Bronchial epithelial cell (primary cell): ENCODE data around the gene EPB41L4B. TPM values are rescaled to one million over a fixed set of nuclear protein-coding genes. Genes with fewer than 3 reads are reported as not detected.
A peak's percentile ranks its signal among the peaks of the same experiment; 100 is the strongest.

ENCODE experiments used
- DNase-seq: peaks from one replicate; pipeline ENCODE4 v3.0.0-alpha.2; 2010; ENCODE audit warnings: low read depth
- FAIRE-seq: peaks from 2 replicates; lab custom pipeline; 2011; peaks lifted over from hg19 to GRCh38; lab: Jason Lieb, UNC
- H3K27me3 ChIP-seq: 2 replicates; pipeline ENCODE4 v1.5.1; 2011; ENCODE audit warnings: low read length; ENCODE audit not compliant: control insufficient read depth, insufficient read depth
- H3K36me3 ChIP-seq: 2 replicates; pipeline ENCODE4 v1.5.1; 2011; ENCODE audit warnings: low read length; ENCODE audit not compliant: control insufficient read depth, insufficient read depth
- H3K4me3 ChIP-seq: 2 replicates; pipeline ENCODE4 v1.5.1; 2011; ENCODE audit warnings: mild to moderate bottlenecking, low read depth, low read length, control low read depth
- CTCF ChIP-seq: IDR thresholded peaks from 2 replicates; pipeline ENCODE4 v1.5.1; 2011; ENCODE audit warnings: mild to moderate bottlenecking, moderate library complexity, low read length, control low read depth, inconsistent platforms; ENCODE audit not compliant: insufficient read depth, severe bottlenecking
- total RNA-seq: library from RNA; depleted of rRNA; stranded (reverse); fragments of >200 nt; gene quantifications from 2 replicates; pipeline ENCODE4 v1.2.1, GENCODE V29; 2014

The EPB41L4B gene
- total RNA-seq, 1 donor from 2014 or later: 30.3 TPM

- FAIRE-seq (no peak), DNase-seq (no peak)
- Histone ChIP-seq H3K27me3 (no peaks in the 10 kb centered on the region), H3K4me3 (no peak overlapping the region), H3K36me3 (peaks cover 5% of the 10 kb centered on the region)
- no peak for TF ChIP-seq CTCF
Observed at GRCh38 chr9:109246533-109246932, 74.3 kb downstream of the EPB41L4B start.

- peaks cover 5% of the 10 kb centered on the region for H3K36me3 ChIP-seq
- no peak overlapping the region for H3K4me3 ChIP-seq
- DNase-seq: peak; percentile 33
- TF ChIP-seq CTCF: no peak
- H3K27me3 ChIP-seq: no peaks in the 10 kb centered on the region
- no peak for FAIRE-seq
Observed at GRCh38 chr9:109245310-109245897, 75.5 kb downstream of the EPB41L4B start.

GRCh38 chr9:109244179-109245132 is 76.4 kb downstream of the EPB41L4B start:
- peak; percentile 71 for DNase-seq
- FAIRE-seq: no peak
- no peaks in the 10 kb centered on the region for H3K27me3 ChIP-seq
- peaks cover 7% of the 10 kb centered on the region for H3K36me3 ChIP-seq
- TF ChIP-seq CTCF: peak; percentile 96
- no peak overlapping the region for H3K4me3 ChIP-seq

GRCh38 chr9:109242741-109243140 is 78.1 kb downstream of the EPB41L4B start:
- Histone ChIP-seq H3K4me3 (no peak overlapping the region), H3K36me3 (peaks cover 8% of the 10 kb centered on the region), H3K27me3 (no peaks in the 10 kb centered on the region)
- DNase-seq: no peak
- FAIRE-seq: no peak
- no peak for TF ChIP-seq CTCF

- no peak for TF ChIP-seq CTCF
- Histone ChIP-seq H3K27me3 (no peaks in the 10 kb centered on the region), H3K36me3 (peaks cover 8% of the 10 kb centered on the region), H3K4me3 (no peak overlapping the region)
- no peak for FAIRE-seq
- no peak for DNase-seq
Observed at GRCh38 chr9:109242014-109242413, 78.8 kb downstream of the EPB41L4B start.
